ENCODE results near the gene UNC45A. TPM values are rescaled to one million over a fixed set of nuclear protein-coding genes. Genes with fewer than 3 reads are reported as not detected.

Gene UNC45A
- total RNA-seq, 1 experiment from 2014 or later = 84.4 TPM

DNA sequence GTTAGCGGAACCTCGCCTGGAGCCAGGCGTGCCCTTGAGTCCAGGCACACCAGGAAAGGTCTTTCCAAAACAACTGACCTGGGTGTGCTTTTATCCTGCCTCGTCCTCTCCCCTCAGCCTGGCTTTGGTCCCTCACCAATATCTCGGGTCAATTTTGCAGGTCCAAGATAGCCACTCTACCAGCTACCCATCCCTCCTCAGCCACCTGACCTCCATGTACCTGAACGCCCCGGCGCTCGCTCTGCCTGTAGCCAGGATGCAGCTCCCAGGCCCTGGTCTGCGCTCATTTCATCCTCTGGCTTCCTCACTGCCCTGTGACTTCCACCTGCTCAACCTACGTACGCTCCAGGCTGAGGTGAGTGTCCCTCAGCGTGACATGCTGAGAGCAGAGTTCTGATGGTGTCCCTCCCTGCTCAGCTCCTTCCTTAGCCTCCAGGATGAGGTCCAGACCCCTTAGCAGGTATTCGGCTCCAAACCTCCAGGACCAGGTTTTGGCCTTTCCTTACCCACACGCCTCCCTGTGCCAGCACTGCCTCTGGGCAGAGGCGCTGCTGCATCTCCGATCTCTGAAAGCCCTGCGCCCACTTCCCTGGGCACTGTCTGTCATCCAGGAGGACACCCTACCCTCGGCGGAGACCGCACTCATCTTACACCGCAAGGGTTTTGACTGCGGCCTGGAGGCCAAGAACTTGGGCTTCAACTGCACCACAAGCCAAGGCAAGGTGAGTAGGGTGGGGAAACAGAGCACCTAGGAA, 16.9 kb upstream of the UNC45A start:
- ChIA-PET CTCF (interaction anchor here (1.0 kb wide), 1 partner anchor 13 kb away, joined by 3 read pairs; no protein-coding TSS in a partner anchor), POLR2A (interaction anchor here (0.6 kb wide), 1 partner anchor 11 kb away, joined by 3 read pairs; no protein-coding TSS in a partner anchor)
- intact Hi-C loops (cut with micrococcal nuclease; ENCODE audit: unreplicated experiment) = no loop called here
- Histone ChIP-seq H3K4me1 (ENCODE audit: control insufficient read depth, insufficient read depth, low read length) (no peaks in the 10 kb centered on the region), H3K9me3 (ENCODE audit: control insufficient read depth, insufficient read depth, low read depth, low read length) (no peaks in the 10 kb centered on the region), H3K4me3 (ENCODE audit: low read depth in 2 of 2, low read length in 2 of 2) (no peak overlapping the region), H3K27ac (ENCODE audit: low read length) (no peak overlapping the region), H3K36me3 (ENCODE audit: control insufficient read depth, insufficient read depth, low read length) (peaks cover 2% of the 10 kb centered on the region), H3K27me3 (ENCODE audit: control insufficient read depth, insufficient read depth, low read length) (no peaks in the 10 kb centered on the region)
- DNase-seq (ENCODE audit: low read depth, low spot score) = no peak
- TF ChIP-seq, protein P1, sequence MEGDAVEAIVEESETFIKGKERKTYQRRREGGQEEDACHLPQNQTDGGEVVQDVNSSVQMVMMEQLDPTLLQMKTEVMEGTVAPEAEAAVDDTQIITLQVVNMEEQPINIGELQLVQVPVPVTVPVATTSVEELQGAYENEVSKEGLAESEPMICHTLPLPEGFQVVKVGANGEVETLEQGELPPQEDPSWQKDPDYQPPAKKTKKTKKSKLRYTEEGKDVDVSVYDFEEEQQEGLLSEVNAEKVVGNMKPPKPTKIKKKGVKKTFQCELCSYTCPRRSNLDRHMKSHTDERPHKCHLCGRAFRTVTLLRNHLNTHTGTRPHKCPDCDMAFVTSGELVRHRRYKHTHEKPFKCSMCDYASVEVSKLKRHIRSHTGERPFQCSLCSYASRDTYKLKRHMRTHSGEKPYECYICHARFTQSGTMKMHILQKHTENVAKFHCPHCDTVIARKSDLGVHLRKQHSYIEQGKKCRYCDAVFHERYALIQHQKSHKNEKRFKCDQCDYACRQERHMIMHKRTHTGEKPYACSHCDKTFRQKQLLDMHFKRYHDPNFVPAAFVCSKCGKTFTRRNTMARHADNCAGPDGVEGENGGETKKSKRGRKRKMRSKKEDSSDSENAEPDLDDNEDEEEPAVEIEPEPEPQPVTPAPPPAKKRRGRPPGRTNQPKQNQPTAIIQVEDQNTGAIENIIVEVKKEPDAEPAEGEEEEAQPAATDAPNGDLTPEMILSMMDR (IDR thresholded peaks at IDR 0.05) = no peak
- no peak for TF ChIP-seq SIN3A (IDR thresholded peaks at IDR 0.05; ENCODE audit: borderline replicate concordance, insufficient read depth, low read depth, low read length)
- no peak for TF ChIP-seq POLR2AphosphoS5 (IDR thresholded peaks at IDR 0.05; ENCODE audit: low read depth, low read length)
- TF ChIP-seq, protein P2, sequence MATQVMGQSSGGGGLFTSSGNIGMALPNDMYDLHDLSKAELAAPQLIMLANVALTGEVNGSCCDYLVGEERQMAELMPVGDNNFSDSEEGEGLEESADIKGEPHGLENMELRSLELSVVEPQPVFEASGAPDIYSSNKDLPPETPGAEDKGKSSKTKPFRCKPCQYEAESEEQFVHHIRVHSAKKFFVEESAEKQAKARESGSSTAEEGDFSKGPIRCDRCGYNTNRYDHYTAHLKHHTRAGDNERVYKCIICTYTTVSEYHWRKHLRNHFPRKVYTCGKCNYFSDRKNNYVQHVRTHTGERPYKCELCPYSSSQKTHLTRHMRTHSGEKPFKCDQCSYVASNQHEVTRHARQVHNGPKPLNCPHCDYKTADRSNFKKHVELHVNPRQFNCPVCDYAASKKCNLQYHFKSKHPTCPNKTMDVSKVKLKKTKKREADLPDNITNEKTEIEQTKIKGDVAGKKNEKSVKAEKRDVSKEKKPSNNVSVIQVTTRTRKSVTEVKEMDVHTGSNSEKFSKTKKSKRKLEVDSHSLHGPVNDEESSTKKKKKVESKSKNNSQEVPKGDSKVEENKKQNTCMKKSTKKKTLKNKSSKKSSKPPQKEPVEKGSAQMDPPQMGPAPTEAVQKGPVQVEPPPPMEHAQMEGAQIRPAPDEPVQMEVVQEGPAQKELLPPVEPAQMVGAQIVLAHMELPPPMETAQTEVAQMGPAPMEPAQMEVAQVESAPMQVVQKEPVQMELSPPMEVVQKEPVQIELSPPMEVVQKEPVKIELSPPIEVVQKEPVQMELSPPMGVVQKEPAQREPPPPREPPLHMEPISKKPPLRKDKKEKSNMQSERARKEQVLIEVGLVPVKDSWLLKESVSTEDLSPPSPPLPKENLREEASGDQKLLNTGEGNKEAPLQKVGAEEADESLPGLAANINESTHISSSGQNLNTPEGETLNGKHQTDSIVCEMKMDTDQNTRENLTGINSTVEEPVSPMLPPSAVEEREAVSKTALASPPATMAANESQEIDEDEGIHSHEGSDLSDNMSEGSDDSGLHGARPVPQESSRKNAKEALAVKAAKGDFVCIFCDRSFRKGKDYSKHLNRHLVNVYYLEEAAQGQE (IDR thresholded peaks at IDR 0.05; ENCODE audit: insufficient read depth in 1 of 2, low read depth in 2 of 2, low read length in 1 of 2) = no peak
- no peak for TF ChIP-seq TCF7L2 (IDR thresholded peaks at IDR 0.05; ENCODE audit: low read depth, low read length)
- ATAC-seq = no peak
- no TSS peak for BruUV-seq (replicated peaks)
- in situ Hi-C loops (cut with HindIII; ENCODE audit: low pct_unique_long_range_greater_than_20kb, low sequenced_read_pairs) = no loop called here

DNA sequence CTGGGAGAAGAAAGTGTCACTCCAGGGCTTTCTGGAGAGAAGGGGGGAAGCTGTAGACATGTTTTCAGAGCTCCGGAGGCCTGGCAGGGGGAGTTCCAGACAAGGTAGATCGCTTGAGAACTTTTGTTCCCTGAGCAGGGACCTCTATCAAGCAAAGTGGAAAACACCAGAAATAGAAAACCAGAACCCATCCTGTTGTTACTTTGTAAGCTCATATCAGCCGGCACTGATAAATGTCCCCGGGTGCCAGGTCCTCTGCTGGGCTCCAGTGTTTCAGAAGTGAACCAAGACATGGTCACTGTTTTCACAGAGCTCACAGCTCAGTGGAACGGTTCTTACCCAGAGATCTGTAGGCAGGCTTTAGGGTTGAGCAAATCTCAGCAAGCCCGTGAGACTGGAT, 16.2 kb upstream of the UNC45A start:
- ATAC-seq = no peak
- DNase-seq (ENCODE audit: low read depth, low spot score) = no peak
- H3K4me1 ChIP-seq (ENCODE audit: control insufficient read depth, insufficient read depth, low read length) = no peaks in the 10 kb centered on the region
- no peak overlapping the region for H3K4me3 ChIP-seq (ENCODE audit: low read depth in 2 of 2, low read length in 2 of 2)
- no peaks in the 10 kb centered on the region for H3K9me3 ChIP-seq (ENCODE audit: control insufficient read depth, insufficient read depth, low read depth, low read length)
- peaks cover 2% of the 10 kb centered on the region for H3K36me3 ChIP-seq (ENCODE audit: control insufficient read depth, insufficient read depth, low read length)
- in situ Hi-C loops (cut with HindIII; ENCODE audit: low pct_unique_long_range_greater_than_20kb, low sequenced_read_pairs) = no loop called here
- TF ChIP-seq SIN3A (IDR thresholded peaks at IDR 0.05; ENCODE audit: borderline replicate concordance, insufficient read depth, low read depth, low read length) (no peak), POLR2AphosphoS5 (IDR thresholded peaks at IDR 0.05; ENCODE audit: low read depth, low read length) (no peak)
- TF ChIP-seq, protein P2 (IDR thresholded peaks at IDR 0.05; ENCODE audit: insufficient read depth in 1 of 2, low read depth in 2 of 2, low read length in 1 of 2) = no peak
- H3K27ac ChIP-seq (ENCODE audit: low read length) = no peak overlapping the region
- BruUV-seq (replicated peaks) = no TSS peak
- no peaks in the 10 kb centered on the region for H3K27me3 ChIP-seq (ENCODE audit: control insufficient read depth, insufficient read depth, low read length)
- intact Hi-C loops (cut with micrococcal nuclease; ENCODE audit: unreplicated experiment) = no loop called here
- ChIA-PET POLR2A (interaction anchor here (0.6 kb wide), 1 partner anchor 11 kb away, joined by 3 read pairs; no protein-coding TSS in a partner anchor), CTCF (interaction anchor here (1.0 kb wide), 1 partner anchor 13 kb away, joined by 3 read pairs; no protein-coding TSS in a partner anchor)

Data from Panc1 (cell line).